Eye (tissue), 1 donor: ENCODE measurements around the gene HAGH.

Experiments
- DNase-seq: peaks from one replicate; pipeline ENCODE4 v3.0.0-alpha.2; 2015

Gene HAGH

DNA sequence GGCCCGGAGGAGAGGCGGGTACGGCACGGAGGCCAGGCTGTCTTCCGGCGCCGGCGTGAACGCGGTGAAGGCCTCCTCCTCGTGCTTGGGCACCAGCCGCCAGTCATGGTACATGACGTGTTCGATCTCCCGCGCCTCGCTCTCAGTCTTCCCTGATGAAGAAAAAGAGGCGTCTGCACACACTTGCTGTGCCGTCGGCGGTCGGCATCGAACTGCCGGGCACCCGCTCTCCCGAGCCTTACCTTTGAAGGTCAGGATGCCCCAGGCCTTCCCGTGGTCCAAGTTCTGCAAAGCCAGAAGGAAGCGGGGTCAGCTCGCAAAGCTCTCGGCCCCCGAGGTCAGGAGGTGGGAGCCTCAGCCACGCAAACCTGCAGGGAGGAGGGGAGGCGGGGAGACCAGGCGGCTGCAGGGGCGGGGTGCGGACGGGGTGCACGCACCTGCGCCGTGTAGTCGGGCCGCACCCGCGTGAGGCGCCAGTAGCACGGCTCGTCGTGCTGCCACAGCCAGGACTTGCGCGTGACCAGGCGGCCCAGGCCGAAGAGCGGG, 54.2 kb downstream of the HAGH start, which contains the start of gene EME2:
TSS of gene EME2 (plus strand) at position 449 of the 546 bp plus-strand sequence. CDS start 418 bp downstream, outside the sequence.
- DNase-seq = peak; percentile 46

GRCh38 chr16:1771864-1772361, 54.7 kb downstream of the HAGH start:
- DNase-seq = peak; percentile 43

GRCh38 chr16:1771188-1771863, 55.3 kb downstream of the HAGH start, which contains the start of gene NME3:
TSS of gene NME3 (minus strand) at chr16:1771543. CDS start at chr16:1771534, 9 bp downstream.
- peak; percentile 82 for DNase-seq

DNA sequence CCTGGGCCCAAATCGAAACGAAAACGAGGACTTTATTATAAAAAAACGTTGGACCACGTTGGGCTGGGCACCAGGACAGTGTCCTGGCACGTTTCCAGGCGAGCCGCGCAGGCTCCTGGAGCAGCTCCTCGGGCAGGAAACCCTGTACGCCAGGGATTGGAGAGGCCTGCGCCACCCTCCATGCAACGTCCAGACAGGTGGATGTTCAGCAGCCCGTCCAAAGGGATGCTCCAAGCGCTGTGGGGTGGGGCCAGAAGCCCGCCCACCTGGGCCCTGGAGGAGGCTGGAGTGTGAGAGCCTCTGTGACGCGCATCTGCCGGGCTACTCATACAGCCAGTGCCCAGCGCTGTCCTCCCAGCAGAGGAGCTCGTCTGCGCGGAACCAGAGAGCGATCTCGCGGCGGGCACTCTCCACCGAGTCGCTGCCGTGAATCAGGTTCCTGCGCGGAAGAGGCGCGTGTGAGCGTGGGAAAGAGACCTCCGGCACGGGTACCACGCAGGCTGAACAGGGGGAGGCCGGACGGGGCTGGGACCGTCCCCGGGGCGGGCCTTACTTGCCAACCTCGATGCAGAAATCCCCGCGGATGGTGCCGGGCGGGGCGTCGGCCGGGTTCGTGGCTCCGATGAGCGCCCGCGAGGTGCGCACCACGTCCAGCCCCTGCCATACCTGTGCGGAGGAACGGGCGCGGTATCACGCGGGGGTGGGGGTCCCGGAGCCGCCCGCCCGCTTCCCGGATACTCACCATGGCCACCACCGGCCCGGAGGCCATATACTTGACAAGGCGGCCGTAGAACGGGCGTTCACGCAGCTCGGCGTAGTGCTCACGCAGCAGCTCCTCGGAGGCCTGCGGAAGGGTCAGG, 56.1 kb downstream of the HAGH start:
- DNase-seq = peak; percentile 56

DNA sequence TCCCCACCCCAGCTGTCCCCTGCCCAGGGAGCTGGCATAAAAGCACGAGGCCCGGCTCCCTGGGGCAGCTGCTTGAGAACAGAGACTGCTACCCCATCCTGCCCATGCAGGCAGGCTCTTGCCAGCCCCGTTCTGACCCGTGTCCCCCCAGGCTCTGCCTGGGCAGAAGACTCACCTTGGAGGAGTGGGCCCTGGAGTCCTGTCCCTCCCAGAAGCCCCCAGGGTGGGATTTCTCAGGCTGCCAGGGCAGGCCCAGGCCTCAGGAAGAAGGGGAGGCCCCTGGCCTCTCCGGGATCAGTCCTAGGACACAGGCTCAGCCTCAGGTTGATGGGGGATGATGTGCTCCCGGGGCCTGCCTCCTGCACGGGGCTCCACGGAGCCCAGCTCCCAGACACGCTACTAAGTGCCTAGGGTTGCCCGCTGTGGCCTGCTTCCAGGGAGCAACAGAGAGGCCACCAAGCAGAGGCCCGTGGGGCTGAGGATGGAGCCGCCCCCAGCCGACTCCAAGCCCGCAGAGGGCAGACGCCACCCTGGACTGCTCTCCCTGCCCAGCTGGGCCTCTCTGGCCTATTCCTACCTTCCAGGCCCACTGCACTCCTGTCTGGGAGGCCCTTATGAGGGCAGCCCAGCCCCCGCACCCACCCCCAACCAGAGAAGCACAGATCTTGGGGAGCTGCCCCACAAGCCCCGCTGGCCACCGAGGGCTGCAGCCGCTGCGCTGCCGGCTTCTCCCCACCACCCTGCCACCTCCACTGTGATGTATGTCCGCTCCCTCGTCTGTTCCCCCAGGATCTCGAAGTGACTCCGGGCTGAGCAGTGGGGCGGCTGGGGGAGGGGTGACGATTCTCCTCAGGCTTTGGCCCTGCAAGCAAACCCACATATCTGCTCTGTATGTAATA, 57.0 kb downstream of the HAGH start:
- no peak for DNase-seq

- no peak for DNase-seq
These were observed 57.7 kb downstream of the HAGH start for GRCh38 chr16:1768767-1769401.

DNA sequence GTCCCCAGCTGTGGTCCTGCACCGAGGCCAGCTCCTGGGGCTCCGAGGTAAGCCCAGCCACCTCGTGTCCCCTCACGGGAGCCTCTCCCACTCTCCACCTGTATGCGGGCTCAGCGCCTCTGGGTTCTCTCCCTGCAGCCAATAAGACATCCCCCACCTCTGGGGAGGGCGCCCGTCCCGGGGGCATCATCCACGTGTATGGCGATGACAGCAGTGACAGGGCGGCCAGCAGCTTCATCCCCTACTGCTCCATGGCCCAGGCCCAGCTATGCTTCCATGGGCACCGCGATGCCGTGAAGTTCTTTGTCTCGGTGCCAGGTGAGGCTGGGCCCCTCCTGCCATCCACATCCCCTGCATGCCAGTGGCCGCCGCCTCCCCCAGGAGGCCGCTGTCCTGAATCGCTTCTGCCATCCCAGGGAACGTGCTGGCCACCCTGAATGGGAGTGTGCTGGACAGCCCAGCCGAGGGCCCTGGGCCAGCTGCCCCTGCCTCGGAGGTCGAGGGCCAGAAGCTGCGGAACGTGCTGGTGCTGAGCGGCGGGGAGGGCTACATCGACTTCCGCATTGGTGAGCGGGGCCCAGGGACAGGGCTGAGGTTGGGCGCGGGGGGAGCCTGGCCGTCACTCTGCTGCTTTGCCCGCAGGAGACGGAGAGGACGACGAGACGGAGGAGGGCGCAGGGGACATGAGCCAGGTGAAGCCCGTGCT, 58.4 kb downstream of the HAGH start:
- DNase-seq = no peak

DNA sequence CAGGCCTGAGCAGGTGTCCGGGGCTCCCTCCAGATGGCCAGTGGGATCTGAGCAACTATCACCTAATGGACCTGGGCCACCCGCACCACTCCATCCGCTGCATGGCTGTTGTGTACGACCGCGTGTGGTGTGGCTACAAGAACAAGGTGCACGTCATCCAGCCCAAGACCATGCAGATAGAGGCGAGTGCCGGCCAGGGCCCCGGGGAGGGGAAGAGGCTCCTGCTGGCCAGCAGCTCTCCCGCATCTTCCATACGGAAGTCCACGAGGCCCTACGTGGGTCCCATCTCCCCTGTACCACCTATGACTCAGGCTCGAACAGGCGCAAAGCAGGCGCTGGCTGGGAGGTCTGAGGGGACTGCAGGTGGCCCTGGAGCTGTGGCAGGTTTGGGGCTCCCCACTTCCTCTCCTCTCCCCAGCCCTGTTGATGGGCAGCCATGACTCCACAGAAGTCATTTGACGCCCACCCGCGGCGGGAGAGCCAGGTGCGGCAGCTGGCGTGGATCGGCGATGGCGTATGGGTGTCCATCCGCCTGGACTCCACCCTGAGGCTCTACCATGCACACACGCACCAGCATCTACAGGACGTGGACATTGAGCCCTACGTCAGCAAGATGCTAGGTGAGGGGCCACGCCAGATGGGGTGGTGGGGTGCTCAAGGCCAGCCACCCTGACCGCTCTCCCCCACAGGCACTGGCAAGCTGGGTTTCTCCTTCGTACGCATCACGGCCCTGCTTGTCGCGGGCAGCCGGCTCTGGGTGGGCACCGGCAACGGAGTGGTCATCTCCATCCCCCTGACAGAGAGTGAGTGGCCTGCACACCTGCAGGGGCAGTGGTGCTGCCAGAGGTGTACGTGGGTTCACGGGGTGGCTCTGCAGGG, 59.3 kb downstream of the HAGH start:
- DNase-seq = no peak

- DNase-seq = no peak
These were observed 59.9 kb downstream of the HAGH start for GRCh38 chr16:1766701-1767100.

DNA sequence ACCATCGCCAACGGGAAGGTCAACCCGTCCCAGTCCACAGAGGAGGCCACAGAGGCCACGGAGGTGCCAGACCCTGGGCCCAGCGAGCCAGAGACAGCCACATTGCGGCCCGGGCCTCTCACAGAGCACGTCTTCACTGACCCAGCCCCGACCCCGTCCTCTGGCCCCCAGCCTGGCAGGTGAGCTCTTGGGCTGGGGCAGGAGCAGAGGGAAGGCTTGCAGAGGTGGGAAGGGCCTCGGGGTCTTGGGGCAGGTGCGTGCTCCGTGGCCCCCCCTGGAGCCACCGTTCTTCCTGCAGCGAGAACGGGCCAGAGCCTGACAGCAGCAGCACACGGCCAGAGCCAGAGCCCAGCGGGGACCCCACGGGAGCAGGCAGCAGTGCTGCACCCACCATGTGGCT, 60.4 kb downstream of the HAGH start:
- DNase-seq = no peak

DNA sequence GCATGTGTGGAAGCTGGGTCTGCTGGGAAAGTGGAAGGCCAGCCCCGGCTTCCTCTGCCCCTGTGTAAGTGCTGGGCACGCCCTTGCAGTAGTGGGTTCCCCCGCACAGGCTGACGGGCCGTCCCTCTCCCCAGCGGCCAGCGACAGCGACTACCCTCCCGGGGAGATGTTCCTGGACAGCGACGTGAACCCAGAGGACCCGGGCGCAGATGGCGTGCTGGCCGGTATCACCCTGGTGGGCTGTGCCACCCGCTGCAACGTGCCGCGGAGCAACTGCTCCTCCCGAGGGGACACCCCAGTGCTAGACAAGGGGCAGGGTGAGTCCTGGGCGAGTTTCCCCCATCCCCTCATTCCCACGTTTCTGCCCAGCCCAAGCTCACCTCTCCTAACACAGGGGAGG, 60.8 kb downstream of the HAGH start:
- no peak for DNase-seq

GRCh38 chr16:1764971-1765370, 61.7 kb downstream of the HAGH start:
- no peak for DNase-seq

DNA sequence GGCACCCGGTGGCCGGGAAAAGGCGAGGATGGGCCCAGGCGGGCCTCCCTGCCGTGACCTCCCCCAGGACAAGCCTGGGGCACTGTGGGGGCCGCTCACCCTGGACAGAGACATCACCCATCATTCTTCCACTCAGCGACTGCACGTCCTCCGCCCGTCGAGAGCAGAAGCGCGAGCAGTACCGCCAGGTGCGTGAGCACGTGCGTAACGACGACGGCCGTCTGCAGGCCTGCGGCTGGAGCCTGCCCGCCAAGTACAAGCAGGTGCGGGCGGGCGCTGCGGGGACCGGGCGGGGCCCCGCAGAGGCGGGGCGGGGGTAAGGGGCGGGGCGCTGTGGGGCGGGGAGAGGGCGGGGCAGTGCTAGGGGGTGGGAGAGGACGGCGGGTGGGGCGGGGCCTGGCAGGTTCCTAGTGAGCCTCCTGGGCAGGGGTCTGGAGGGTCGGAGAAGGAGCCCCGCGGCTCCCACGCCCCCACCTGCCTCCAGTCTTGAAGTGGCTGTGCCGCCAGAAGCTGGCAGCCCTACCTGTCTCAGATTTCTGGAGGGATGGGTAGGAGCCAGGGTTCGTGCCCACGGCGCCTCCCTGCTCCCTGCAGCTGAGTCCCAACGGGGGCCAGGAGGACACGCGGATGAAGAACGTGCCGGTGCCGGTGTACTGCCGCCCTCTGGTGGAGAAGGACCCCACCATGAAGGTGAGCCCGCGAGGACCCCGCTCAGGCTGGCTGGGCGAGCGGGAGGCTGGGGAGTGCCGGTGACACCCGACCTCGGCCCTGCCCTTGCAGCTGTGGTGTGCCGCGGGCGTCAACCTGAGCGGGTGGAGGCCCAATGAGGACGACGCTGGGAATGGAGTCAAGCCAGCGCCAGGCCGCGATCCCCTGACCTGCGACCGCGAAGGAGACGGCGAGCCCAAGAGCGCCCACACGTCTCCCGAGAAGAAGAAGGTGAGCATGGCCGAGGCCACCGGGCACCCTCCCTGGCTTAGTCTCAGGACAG, 62.8 kb downstream of the HAGH start:
- DNase-seq = peak; percentile 78

DNA sequence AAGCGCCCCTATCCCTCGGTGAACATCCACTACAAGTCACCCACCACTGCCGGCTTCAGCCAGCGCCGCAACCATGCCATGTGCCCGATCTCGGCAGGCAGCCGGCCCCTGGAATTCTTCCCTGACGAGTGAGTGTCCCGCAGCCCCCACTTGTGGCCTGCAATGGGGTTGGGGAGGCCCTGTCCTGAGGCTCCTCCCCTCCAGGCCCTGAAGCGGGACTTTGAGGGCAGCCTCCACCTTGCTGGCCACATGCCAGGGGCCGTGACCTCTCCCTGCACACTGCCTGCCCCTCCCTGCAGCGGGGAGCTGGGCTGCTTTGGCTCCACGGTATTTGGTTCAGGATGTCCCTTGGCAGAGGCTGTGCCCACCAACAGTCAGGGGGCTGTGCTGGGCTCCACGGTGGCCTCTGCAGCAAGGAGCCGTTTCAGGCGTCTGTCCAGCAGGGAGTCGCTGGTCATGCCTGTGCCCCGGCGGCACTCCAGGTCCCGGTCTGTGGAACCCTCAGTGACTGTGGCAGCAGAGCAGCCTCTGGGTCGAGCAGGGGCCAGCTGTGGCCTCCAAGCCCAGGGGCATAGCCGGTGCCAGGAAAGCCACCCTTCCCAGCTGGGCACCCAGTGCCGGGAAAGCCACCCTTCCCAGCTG, 63.6 kb downstream of the HAGH start:
- DNase-seq = no peak

- DNase-seq = no peak
These were observed 64.3 kb downstream of the HAGH start for GRCh38 chr16:1762196-1762878.

- DNase-seq = no peak
These were observed 64.9 kb downstream of the HAGH start for GRCh38 chr16:1761751-1762150.

DNA sequence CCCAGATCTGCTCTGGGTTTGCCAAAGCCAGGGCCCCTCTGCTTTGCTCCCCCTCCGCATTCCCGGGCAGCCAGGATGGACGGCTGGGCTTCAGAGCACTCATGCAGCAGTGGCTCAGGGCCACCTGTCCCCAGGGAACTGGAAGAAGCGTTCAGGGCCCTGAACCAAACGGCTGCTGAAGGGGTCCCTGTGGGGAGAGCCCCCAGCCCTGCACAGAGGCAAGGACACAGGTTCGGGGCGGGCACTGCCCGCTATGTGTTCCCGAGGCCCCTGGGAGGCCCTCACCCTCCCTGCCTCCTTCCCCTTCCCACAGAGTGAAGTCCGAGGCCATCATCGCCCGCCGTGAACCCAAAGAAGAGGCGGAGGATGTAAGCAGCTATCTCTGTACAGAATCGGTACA, 65.7 kb downstream of the HAGH start:
- DNase-seq = no peak

DNA sequence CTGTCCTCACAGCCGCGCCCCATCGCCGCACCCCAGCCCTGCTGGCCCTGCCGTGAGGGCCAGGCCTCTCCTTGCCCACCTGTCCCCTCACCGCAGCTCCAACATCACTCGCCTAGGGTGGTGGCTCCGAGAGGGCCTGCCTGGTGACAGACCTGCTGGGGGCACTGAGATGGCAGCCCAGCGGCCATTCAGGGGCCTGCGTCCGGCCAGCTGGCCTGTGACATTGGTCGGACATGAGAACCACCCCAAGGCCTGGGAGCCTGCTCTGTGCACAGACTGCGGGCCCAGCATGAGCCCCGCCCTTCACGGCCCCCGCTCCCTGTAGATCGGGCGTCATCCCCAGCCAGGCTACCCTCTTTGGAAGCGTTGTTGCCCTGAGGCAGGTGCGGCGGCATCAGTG, 67.1 kb downstream of the HAGH start:
- DNase-seq = no peak
